AG08396 (cell line): ENCODE data around the gene CRACDL.
"Not testable (repeated sequence)": the region's sequence is repeated elsewhere in the genome, so short reads cannot be mapped to it uniquely, and the experiment has no call there.

Experiments used
- DNase-seq: peaks from one replicate; pipeline ENCODE4 v3.0.0; 2012; ENCODE audit warnings: low spot score, mixed read lengths

Gene CRACDL

GRCh38 chr2:98882971-98883779, 52.9 kb downstream of the CRACDL start:
- no peak for DNase-seq

GRCh38 chr2:98882368-98882767, 53.7 kb downstream of the CRACDL start:
- DNase-seq = no peak

- DNase-seq = no peak
Observed at GRCh38 chr2:98881153-98881650, 54.8 kb downstream of the CRACDL start.

GRCh38 chr2:98880266-98881152, 55.5 kb downstream of the CRACDL start:
- DNase-seq = no peak

DNA sequence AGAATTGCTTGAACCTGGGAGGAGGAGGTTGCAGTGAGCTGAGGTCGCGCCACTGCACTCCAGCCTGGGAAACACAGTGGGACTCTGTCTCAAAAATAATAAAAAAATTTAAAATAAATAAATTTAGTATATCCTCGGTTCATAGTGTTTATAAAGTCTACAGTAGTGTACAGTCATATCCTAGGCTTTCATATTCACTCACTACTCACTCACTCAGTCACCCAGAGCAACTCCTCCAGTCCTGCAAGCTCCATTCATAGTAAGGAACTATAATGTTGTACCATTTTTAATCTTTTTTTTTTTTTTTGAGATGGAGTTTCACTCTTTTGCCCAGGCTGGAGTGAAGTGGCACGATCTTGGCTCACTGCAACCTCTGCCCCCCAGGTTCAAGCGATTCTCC, 58.4 kb downstream of the CRACDL start:
- DNase-seq = not testable (repeated sequence)

DNA sequence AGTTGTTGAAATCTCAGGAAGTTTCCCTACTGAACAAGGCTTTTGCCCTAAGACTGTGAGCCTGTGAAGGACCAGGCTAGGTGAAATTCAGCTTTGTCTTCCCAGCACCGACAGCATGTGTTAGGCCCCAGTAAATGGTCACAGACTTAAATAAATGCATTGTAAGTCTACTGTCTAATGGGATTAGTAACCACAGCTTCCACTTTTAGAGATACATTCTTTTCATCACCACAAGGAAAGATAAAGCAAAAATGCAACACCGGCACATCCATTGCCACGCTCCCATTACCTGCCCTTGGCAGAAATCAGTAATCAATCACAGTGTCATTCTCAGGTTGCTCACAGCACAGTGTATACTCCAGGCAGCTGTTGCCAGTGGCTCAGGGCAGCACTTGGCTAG, 59.3 kb downstream of the CRACDL start:
- no peak for DNase-seq

DNA sequence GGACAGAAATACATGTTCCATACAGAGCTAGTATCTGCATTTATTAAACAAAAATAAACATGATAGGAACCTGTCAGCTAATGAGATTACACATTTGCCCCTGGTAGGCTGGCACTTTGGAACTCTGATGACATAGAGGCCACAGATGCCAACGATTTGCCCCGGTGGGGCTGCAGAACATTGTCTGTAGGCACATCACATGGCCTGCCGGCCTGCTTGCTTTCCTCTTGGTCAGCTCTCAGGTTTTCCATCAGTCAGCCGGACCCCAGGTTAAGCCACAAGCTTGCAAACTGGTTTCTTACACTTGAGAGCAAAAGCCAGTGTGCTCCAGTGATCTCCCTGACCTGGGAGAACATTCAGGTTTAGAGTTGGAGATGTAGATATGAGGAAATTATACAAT, 60.3 kb downstream of the CRACDL start:
- no peak for DNase-seq

DNA sequence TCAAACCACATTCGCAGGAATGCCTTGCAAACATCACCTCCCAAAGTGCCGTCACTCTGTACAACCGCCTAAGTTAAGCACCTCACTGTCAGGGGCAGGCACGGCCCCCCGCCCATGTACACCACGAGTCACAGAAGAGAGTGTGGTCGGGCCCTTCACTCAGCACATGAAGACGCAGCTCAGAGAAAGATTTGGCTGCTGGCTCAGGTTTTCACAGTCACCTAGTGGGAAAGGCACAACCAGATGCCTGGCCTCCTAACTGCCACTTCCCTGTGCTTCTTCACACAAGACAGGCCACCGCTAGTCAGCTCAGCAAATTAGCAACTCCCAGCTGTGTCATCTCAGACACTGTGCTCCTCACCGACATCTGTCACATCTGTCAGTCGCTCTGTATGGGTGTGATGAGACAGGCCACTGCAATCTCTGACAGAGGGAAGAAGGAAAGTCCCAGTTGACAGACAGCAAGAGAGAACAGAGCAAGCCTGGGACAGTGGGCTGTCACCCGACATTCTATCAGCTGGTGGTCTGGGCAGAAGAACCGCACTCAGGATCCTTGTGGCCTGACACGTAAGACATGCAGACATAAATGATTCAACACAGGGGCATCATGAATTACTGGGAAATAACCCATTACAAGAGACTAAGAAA, 60.8 kb downstream of the CRACDL start:
- no peak for DNase-seq

DNA sequence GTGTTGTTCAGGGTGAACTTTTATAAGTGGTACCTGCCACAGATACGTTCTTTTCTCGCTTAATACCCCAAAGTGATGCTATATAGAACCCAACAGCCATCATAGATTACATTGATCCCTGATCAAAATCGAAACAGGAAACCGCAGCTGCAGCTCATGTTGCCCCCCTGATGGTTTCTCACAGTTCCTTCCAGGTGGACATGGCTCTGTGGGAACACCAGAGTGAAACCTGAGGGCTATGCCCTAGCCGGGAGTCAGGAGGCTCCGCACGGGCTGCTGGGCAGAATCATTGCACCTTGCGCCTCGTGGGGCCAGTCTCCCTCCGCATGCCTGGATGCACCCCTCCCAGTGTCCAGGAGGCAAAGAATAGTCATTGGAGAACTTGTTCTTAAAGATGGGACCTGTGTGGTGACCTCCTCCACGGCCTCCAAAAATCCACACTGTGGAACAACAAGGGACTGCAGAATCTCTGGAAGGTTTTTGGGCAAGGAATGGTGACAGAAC, 61.8 kb downstream of the CRACDL start:
- no peak for DNase-seq

GRCh38 chr2:98872526-98872925, 63.5 kb downstream of the CRACDL start:
- DNase-seq = no peak

DNA sequence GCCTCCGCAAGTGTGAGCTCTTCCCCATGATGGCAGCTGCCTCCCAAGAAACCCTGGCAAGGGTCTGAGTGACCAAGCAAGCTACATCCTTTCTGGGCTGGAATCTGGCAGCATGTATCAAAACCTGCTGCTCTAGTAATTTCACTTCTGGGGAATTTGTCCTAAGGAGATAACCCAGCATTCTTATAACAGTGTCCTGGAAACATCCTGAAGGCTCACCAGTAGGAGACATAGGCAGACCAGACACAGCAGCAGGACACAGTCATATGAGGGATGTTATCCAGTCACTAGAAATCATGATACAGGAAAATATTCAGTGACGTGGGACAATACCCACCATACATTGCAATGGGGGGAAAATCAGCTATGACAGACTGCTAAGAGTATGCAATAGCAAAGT, 64.5 kb downstream of the CRACDL start:
- DNase-seq = no peak

GRCh38 chr2:98870516-98871158, 65.4 kb downstream of the CRACDL start:
- DNase-seq = no peak

- no peak for DNase-seq
Observed at GRCh38 chr2:98869870-98870269, 66.2 kb downstream of the CRACDL start.

DNA sequence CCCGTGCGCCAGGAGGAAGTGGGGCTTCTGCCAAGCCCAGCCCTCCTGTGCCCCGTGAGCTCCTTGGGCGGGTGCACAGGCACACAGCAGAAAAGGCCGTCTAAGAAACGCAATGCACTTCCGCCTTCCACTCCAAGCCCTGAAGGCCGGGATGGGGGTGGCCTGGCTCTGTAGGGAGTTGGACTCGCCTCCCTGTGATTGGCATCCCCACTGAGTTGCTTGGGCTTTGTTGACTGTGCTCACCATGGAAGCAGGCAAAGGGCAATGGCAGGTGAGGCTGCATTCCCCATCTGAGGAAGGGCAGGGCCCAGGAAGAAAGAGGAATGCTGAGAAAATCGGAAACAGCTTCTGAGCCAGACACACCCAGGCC, 66.8 kb downstream of the CRACDL start:
- no peak for DNase-seq

DNA sequence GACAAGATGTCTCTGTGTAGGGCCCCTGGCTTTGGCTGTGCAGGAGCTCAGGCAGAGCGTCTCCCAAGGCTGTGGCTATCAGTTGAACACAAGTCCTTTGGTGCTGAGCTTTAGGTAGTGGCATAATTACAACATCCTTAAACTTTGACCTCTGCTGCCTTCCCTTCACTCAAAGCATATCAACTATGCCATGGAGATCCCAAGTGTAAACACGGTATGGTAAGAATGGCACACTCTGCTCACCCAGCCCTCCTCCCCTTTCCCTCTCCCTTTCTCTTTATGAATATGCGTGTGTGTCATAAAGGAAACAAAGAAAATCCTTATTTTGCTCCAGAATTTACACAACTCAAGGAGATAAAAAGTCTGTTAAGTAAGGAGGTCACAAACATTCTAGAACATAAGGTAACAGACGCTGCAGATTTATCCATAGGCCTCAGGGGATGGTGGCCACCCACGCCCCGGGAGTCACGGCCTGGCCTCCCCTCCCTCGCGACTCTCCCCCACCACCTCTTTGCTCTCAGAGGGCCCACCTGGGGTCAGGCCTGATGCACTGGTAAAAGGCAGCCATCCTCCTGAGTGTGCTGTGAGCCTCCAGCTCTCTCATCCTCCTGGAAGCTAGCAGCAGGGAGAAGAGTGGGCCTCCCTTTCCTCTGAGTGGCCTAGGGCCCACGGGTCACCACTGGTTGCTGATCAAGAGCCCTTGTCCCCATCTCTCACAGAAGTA, 67.3 kb downstream of the CRACDL start:
- no peak for DNase-seq

DNA sequence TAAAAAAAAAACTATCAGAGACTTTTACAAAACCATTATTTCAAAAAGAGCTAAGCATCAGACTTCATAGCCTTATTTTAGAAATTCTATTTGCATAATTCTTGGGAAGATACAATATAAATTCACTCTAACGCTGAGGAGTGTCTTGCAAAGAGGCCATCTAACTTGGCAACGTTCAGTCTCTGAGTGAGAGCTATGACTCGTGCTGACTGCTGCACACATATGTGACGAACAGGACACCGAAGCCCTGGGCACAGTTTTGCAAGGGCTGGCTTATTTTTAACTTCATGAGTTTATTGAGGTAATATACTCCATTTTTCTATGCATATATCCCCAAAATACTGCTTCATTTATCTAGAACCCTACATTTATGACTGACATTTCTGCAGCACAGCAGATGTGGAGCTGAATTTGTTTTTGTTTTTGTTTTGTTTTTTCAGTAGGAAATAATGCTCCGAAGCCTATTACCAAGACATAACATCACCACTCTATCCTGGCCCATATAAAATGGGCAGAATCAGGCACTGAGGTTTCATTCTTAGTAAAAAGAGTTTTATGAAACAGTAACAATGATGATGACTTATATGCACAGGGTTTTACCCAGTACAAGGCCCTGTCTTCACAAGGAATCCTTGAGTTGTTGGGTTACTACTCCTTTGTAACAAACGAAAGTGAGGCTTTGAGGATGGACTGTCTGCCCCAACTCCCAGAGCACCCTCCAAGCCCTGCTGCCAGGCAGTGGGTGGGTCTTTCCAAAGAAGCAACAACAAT, 68.3 kb downstream of the CRACDL start:
- no peak for DNase-seq

DNA sequence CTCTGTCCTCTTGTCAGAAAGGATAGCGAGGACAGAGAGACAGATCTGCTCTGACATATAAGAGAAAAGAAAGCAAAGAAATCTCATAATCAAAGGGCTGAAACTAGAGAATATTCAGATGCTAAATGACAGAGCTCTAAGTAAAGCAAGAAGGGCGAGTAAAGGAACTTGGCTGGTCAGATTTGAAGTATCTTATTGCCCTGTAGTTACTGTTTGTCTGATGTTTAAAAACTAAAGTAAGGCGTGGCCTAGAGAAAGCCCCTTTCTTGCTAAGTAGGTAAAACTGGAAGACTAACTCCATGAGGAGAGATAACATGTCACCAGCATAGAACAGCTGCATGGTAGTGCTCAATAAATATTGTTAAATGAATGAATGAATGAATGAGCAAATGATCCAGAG, 70.0 kb downstream of the CRACDL start:
- DNase-seq = no peak

DNA sequence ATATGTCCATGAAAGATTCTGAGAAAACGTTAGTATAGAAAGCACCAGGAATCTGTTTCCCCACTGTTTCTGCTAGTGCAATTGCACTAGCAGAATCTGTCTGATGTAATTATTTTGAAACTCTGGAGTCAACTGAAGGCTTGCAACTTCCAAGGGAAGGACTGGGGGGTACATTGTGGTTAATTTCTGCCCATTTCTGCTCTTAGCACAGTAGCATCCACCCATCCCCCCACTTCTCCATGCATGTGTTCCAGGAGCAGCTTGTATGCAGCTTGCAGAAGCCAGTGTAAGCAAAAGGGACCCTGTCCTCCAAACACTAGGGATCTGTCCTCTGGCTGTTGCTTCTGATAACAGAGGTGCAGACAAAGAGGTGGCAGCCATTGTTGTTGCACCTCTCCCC, 74.4 kb downstream of the CRACDL start:
- no peak for DNase-seq

DNA sequence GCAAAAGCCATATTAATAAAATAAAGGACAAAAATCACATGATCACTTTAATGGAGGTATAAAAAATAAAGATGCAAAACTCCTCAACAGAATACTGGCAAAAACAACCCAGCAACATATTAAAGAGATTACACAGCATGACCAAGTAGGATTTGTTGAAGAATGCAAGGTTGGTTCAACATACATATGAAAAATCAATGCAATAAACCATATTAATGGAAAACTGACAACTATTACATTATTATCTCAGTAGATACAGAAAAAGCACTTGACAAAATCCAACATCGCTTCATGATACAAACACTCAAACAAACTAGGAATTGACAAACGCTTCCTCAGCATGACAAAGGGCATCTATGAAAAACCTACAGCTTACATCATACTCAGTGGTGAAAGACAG, 76.7 kb downstream of the CRACDL start:
- DNase-seq = no peak

- DNase-seq = no peak
Observed at GRCh38 chr2:98857001-98857400, 79.0 kb downstream of the CRACDL start.
